Gastrocnemius medialis (tissue), 4 donors: ENCODE measurements around the gene MIXL1.

ENCODE experiments used
- POLR2A ChIP-seq, 2 donors: fragments of 450-650 bp; IDR thresholded peaks; one replicate each; pipeline ENCODE4 v1.6.1; 2017; ENCODE audit warnings: antibody characterized with exemption in 2 of 2, mild to moderate bottlenecking in 2 of 2, moderate library complexity in 2 of 2
- TF ChIP-seq, protein P1 (sequence below), 5 experiments: fragments of 450-650 bp in 3 of 5; fragments of 200-600 bp in 2 of 5; sonication (generic) in 2 of 5; IDR thresholded peaks in 4 of 5; conservative IDR thresholded peaks in 1 of 5; 1 replicate in 4 of 5; 2 replicates in 1 of 5; pipeline ENCODE4 v1.5.1; 2016 to 2019; ENCODE audit warnings: antibody characterized with exemption in 5 of 5, mild to moderate bottlenecking in 3 of 5, moderate library complexity in 3 of 5

DNA sequence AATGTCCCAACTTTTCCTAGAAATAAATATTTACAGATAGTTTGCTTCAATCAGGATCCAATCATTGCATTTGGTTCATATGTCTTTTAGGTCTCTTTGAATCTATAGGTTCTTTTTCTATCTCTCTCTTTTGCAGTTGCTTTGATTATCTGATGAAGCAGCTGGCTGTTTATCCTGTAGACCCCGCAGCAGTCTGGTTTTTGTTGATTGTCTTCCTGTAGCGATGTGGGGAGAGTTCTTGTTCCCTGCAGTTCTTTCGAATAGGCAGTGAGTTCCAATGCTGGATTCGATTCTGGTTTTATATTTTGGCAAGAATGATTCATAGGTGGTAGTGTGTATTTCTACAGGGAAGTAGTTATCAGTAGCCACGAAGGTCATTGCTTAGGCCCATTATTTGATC, 7.4 kb upstream of the MIXL1 start:
- TF ChIP-seq POLR2A (IDR thresholded peaks at IDR 0.05), result no peak
- TF ChIP-seq, protein P1, sequence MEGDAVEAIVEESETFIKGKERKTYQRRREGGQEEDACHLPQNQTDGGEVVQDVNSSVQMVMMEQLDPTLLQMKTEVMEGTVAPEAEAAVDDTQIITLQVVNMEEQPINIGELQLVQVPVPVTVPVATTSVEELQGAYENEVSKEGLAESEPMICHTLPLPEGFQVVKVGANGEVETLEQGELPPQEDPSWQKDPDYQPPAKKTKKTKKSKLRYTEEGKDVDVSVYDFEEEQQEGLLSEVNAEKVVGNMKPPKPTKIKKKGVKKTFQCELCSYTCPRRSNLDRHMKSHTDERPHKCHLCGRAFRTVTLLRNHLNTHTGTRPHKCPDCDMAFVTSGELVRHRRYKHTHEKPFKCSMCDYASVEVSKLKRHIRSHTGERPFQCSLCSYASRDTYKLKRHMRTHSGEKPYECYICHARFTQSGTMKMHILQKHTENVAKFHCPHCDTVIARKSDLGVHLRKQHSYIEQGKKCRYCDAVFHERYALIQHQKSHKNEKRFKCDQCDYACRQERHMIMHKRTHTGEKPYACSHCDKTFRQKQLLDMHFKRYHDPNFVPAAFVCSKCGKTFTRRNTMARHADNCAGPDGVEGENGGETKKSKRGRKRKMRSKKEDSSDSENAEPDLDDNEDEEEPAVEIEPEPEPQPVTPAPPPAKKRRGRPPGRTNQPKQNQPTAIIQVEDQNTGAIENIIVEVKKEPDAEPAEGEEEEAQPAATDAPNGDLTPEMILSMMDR (IDR thresholded peaks at IDR 0.05 in 4 of 5, conservative IDR thresholded peaks at IDR 0.05 in 1 of 5), result no peak
